ENCODE measurements around the gene FHOD3.
A peak's percentile ranks its signal among the peaks of the same experiment; 100 is the strongest.

The FHOD3 gene

DNA sequence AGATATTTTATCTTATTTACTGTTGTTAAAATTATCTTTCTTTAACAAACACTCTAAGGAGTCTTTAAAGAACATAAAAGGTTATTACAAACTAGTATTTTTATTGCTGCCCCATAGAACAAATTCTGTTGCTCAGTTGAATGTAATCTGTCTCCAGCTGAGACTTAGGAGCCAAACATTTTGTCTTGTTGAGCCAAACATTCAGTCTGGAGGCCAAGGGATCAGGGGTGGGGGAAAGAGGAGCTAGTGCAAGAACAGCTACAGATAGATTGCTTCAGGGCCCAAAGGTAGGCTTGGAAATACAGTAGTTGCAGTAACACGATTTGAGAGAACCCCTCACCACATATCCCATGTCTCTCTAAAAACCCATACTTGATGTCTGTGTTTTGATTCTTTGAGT lies 480.1 kb downstream of the FHOD3 start:
- FAIRE-seq = no peak
- TF ChIP-seq CTCF (IDR thresholded peaks at IDR 0.05; ENCODE audit: insufficient read depth, missing control alignments) = no peak
- DNase-seq (ENCODE audit: insufficient read length, low spot score) = no peak

- no peak for FAIRE-seq
- no peak for DNase-seq (ENCODE audit: insufficient read length, low spot score)
- no peak for TF ChIP-seq CTCF (IDR thresholded peaks at IDR 0.05; ENCODE audit: insufficient read depth, missing control alignments)
These were observed 483.2 kb downstream of the FHOD3 start for GRCh38 chr18:36780748-36781147.

DNA sequence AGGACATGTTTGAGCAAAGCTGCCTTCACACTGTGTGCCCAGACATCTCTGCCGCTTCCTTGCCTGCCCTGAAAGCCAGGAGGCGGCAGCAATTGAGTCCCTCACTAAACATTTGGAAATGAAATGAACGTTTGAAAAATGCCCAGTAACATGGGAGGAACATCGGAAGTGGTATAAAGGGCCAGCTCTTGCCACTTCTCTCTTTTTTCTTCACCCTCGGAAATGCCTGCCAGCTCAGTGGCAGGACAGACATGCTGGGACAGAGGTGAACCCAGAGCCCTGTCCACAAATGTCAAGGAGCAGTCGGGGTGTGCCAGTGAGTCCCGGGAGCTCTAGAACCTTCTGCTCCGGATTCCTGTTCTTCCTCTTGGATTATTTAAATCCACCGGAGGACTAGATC lies 485.2 kb downstream of the FHOD3 start:
- DNase-seq (ENCODE audit: insufficient read length, low spot score) = no peak
- no peak for TF ChIP-seq CTCF (IDR thresholded peaks at IDR 0.05; ENCODE audit: insufficient read depth, missing control alignments)
- FAIRE-seq = no peak

DNA sequence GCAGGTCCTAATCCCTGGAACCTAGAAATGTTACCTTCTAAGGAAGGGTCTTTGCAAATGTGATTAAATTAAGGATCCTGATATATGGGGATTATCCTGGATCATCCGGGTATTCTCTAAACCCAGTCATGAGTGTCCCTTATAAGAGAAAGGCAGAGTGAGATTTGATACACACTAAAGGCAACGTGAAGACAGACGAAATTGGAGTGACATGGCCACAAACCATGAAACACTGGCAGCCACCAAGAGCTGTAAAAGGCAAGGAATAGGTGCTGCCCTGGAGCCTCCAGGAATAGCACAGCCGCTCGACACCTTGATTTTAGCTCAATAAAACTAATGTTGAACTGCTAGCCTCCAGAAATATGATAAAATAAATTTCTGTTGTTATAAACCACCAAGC lies 486.3 kb downstream of the FHOD3 start:
- FAIRE-seq (peak; percentile 84), DNase-seq (ENCODE audit: insufficient read length, low spot score) (no peak)
- TF ChIP-seq CTCF (IDR thresholded peaks at IDR 0.05; ENCODE audit: insufficient read depth, missing control alignments) = no peak

GRCh38 chr18:36786686-36787085 lies 489.2 kb downstream of the FHOD3 start:
- TF ChIP-seq CTCF (IDR thresholded peaks at IDR 0.05; ENCODE audit: insufficient read depth, missing control alignments) = no peak
- no peak for FAIRE-seq

GRCh38 chr18:36792634-36793283 lies 495.2 kb downstream of the FHOD3 start:
- TF ChIP-seq CTCF (IDR thresholded peaks at IDR 0.05; ENCODE audit: insufficient read depth, missing control alignments) = no peak
- FAIRE-seq (peak; percentile 44), DNase-seq (ENCODE audit: insufficient read length, low spot score) (no peak)

More at GRCh38 chr18:36786686-36787085, 489.2 kb downstream of the FHOD3 start:
- no peak for DNase-seq (ENCODE audit: insufficient read length, low spot score)

GRCh38 chr18:36798738-36799473 lies 501.4 kb downstream of the FHOD3 start:
- FAIRE-seq = no peak
- DNase-seq (ENCODE audit: insufficient read length, low spot score) = no peak
- no peak for TF ChIP-seq CTCF (IDR thresholded peaks at IDR 0.05; ENCODE audit: insufficient read depth, missing control alignments)
